A549 (cell line): ENCODE measurements around the gene NFATC3.

Experiments
- BHLHE40 ChIP-seq: IDR thresholded peaks from 2 replicates; pipeline ENCODE4 v1.6.1; 2012; ENCODE audit warnings: low read depth, low read length, inconsistent platforms
- CTCF ChIP-seq: fragments of >200 bp; sonication (Bioruptor Twin); formaldehyde crosslinking; IDR thresholded peaks from 3 replicates; pipeline ENCODE4 v1.5.1; 2016
- ELK1 ChIP-seq: fragments of 150-350 bp; IDR thresholded peaks from 2 replicates; pipeline ENCODE4 v1.6.1; 2014; ENCODE audit warnings: low read depth, mild to moderate bottlenecking, low read length
- EP300 ChIP-seq, 2 experiments: fragments of >200 bp; sonication (Bioruptor Twin); formaldehyde crosslinking; IDR thresholded peaks; 2 replicates in 1 of 2; 3 replicates in 1 of 2; pipeline ENCODE4 v1.6.1; 2016 to 2017
- ESRRA ChIP-seq: fragments of 150-350 bp; IDR thresholded peaks from 2 replicates; pipeline ENCODE4 v1.6.1; 2014; ENCODE audit warnings: mild to moderate bottlenecking, low read length, borderline replicate concordance
- JUN ChIP-seq, 2 experiments: fragments of >200 bp; sonication (Bioruptor Twin); formaldehyde crosslinking; IDR thresholded peaks; 2 replicates in 1 of 2; 3 replicates in 1 of 2; pipeline ENCODE4 v1.6.1; 2016 to 2017
- MYC ChIP-seq: IDR thresholded peaks from 2 replicates; pipeline ENCODE4 v1.6.1; 2012; ENCODE audit warnings: mild to moderate bottlenecking, inconsistent platforms, low read length, improper control_type of control experiment, borderline replicate concordance
- PBX3 ChIP-seq: IDR thresholded peaks from 2 replicates; pipeline ENCODE4 v1.6.1; 2012
- POLR2A ChIP-seq: IDR thresholded peaks from 2 replicates; pipeline ENCODE4 v1.6.1; 2012; ENCODE audit warnings: mild to moderate bottlenecking, low read length

- TF ChIP-seq BHLHE40 (no peak), POLR2A (no peak), CTCF (no peak), JUN (IDR thresholded peaks at IDR 0.05) (no peak), EP300 (IDR thresholded peaks at IDR 0.05) (no peak), ESRRA (no peak), PBX3 (no peak), MYC (no peak), ELK1 (no peak)
Observed at GRCh38 chr16:68149596-68149995, 64.4 kb downstream of the NFATC3 start.
